ENCODE measurements around the gene CHRNA7.

CHRNA7 gene

DNA sequence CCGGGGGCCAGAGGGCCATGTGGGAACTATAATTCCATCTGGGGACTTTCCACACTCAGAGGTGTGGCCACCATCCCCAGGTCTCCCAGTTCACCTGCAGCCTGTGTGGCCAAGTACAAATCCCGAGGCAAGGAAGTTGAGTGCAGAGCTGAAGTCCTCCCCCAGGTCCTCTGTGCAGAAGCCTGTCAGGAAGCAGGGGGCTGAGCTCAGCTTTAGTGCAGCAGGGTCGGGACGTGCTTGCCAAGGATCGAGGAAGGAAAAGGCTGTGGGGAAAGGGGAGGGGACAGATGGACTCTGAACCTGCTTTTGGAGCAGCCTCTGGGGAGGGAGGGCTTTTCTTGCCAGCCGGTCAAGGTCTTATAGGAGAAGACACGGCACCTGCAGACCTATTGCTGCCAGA is 67.7 kb downstream of the CHRNA7 start:
- DNase-seq (ENCODE audit: low spot score) = no peak
- Histone ChIP-seq H3K27ac (no peak overlapping the region), H3K4me3 (no peak overlapping the region)
- TF ChIP-seq, protein P1, sequence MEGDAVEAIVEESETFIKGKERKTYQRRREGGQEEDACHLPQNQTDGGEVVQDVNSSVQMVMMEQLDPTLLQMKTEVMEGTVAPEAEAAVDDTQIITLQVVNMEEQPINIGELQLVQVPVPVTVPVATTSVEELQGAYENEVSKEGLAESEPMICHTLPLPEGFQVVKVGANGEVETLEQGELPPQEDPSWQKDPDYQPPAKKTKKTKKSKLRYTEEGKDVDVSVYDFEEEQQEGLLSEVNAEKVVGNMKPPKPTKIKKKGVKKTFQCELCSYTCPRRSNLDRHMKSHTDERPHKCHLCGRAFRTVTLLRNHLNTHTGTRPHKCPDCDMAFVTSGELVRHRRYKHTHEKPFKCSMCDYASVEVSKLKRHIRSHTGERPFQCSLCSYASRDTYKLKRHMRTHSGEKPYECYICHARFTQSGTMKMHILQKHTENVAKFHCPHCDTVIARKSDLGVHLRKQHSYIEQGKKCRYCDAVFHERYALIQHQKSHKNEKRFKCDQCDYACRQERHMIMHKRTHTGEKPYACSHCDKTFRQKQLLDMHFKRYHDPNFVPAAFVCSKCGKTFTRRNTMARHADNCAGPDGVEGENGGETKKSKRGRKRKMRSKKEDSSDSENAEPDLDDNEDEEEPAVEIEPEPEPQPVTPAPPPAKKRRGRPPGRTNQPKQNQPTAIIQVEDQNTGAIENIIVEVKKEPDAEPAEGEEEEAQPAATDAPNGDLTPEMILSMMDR (IDR thresholded peaks at IDR 0.05) = no peak

- DNase-seq (ENCODE audit: low spot score) = no peak
- no peak overlapping the region for H3K27ac ChIP-seq
- TF ChIP-seq, protein P1 (IDR thresholded peaks at IDR 0.05) = no peak
Measured at GRCh38 chr15:32099097-32099785, 68.9 kb downstream of the CHRNA7 start.

GRCh38 chr15:32099956-32100684 is 69.8 kb downstream of the CHRNA7 start:
- no peak overlapping the region for H3K4me3 ChIP-seq
- TF ChIP-seq, protein P1 (IDR thresholded peaks at IDR 0.05) = no peak
- DNase-seq (ENCODE audit: low spot score) = no peak
- no peak overlapping the region for H3K27ac ChIP-seq

More at GRCh38 chr15:32099097-32099785, 68.9 kb downstream of the CHRNA7 start:
- no peak overlapping the region for H3K4me3 ChIP-seq

DNA sequence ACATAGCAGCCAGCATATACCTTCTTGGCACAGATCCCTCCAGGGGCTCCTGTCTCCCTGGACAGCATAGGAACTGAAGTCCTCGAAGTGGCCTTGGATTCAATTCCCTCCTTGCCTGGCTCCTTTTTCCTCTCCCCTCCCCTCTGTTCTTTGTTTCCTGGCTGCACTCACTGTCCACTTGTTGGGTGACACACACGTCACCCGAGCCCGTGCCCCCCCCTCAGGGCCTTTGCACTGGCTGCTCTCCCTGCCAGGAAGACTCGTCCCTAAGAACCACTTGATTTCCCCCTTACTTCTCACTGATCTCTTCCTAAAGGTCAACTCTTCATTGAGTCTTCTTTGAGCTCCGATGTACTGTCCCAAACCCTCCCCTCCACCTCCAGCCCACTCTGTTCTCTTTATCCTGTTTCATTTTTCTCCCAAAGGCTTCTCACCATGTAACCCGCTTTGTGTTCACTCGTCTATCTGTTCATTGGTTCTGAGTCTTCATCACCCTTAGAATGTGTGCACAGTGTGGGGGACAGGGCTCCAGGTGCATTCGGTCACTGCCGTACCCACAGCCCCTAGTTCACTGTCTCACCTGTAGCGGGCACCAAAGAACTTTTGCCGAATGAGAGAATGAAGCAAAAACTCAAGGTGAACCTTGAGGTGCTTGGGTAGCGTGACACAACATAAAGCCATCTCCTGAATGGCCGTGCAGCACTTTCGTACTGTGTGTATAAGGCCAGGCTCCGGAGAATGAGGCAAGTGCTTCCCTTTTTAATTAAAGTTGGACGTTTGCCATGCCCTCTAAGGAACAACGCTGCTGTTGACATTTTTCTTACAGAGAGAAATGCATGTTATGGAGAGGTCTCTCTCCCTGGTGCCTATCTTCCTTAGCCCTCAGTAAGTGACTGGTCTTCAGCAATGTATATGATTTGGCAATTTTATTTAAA is 74.0 kb downstream of the CHRNA7 start:
- TF ChIP-seq, protein P1 (IDR thresholded peaks at IDR 0.05) = no peak
- no peak overlapping the region for H3K27ac ChIP-seq
- no peak overlapping the region for H3K4me3 ChIP-seq
- no peak for DNase-seq (ENCODE audit: low spot score)

DNA sequence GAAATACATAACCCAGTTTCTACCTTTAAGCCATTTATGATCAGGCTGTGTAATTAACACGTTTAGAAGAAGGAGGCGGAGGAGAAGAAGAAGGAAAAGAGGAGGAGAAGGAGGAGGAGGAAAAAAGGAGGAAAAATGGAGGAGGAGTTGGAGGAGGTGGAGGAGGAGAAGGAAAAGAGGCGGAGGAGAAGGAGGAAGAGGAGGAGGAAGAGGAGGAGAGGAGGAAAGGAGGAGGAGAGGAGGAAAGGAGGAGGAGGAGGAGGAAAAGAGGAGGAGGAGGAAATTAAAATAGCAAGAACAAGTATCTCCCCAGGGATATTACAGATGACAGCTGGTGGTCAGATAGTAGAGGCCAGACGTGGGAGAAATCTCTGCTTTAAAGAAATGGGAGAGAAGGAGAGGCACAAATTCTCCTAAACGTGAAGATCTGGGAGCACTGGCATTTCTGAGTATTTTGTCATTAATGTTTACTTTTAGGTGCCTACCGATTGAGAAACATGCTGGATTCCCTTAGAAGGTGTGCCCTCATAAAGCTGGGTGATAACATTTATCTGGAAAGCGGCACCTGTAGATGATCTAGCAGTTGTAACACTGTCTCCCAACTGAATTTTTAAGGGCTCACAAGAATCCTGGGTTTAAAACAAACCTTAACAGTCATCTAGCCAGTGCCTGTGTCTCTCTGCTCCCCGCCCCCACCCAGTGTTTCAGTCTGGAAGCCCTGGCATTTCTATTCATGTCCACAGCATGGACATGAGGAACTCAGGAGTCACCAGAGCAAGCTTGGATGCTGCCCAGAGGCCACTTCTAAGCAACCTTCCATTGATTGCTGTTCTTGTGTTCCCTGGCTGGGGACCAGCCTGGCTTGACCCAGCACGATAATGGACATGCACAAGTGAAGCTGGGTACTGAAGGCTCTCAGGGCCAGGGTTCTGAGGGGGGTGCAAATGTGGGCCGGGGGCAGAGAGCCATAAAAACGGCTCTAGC is 75.2 kb downstream of the CHRNA7 start:
- Histone ChIP-seq H3K4me3 (no peak overlapping the region), H3K27ac (no peak overlapping the region)
- TF ChIP-seq, protein P1 (IDR thresholded peaks at IDR 0.05) = no peak
- no peak for DNase-seq (ENCODE audit: low spot score)

Data from coronary artery (tissue), 2 donors.